ENCODE measurements around the gene CFAP299.

GRCh38 chr4:80417019-80417418, 81.5 kb downstream of the CFAP299 start:
- no peak for TF ChIP-seq CTCF (IDR thresholded peaks at IDR 0.05)
- TF ChIP-seq ZFX (IDR thresholded peaks at IDR 0.05; ENCODE audit: borderline replicate concordance) = no peak
